ENCODE results near the gene LRRK2.
"Not testable (repeated sequence)": the region's sequence is repeated elsewhere in the genome, so short reads cannot be mapped to it uniquely, and the experiment has no call there.

Gene LRRK2

DNA sequence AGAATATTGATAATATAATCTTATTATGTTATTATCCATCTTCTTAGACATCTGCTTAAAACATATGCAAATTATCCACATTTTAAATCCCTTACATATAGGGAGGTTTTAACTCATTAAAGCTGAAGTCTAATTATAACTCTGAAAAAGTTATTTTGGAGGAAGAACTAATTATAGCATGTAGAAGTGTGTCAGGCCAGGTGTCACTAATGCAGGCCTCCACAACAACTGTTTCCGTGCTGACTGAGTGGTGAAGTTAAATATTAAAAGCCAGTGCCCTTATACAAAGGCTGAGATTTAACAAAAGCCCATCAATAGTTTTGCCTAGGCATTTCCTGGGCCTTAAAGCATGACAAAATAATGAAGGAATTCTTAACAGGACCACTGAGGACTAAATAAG lies 157.4 kb downstream of the LRRK2 start:
- Histone ChIP-seq H3K27ac (ENCODE audit: low read depth, low read length) (no peak overlapping the region), H3K36me3 (ENCODE audit: insufficient read depth, low read length) (no peaks in the 10 kb centered on the region), H3K9me3 (ENCODE audit: low read length) (no peaks in the 10 kb centered on the region), H3K9ac (ENCODE audit: low read length) (no peak overlapping the region), H3K4me1 (ENCODE audit: insufficient read depth, low read length) (no peaks in the 10 kb centered on the region), H3K4me3 (ENCODE audit: low read depth in 1 of 2, low read length in 2 of 2) (no peak overlapping the region), H3K27me3 (ENCODE audit: control insufficient read depth in 1 of 2, insufficient read depth in 2 of 2, low read length in 2 of 2) (no peaks in the 10 kb centered on the region)

DNA sequence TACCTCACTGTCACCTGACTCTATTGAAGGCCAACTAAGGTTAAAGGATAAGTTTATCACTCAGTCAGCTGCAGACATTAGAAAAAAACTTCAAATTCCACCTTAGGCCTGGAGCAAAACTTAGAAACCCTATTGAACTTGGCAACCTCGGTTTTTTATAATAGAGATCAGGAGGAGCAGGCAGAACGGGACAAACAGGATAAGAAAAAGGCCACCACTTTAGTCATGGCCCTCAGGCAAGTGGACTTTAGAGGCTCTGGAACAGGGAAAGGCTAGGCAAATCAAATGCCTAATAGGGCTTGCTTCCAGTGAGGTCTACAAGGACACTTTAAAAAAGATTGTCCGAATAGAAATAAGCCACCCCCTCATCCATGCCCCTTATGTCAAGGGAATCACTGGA lies 162.5 kb downstream of the LRRK2 start:
- not testable (repeated sequence) for H3K4me1 ChIP-seq (ENCODE audit: insufficient read depth, low read length); H3K4me3 ChIP-seq (ENCODE audit: low read depth in 1 of 2, low read length in 2 of 2); H3K36me3 ChIP-seq (ENCODE audit: insufficient read depth, low read length); H3K9ac ChIP-seq (ENCODE audit: low read length); H3K27me3 ChIP-seq (ENCODE audit: control insufficient read depth in 1 of 2, insufficient read depth in 2 of 2, low read length in 2 of 2); H3K9me3 ChIP-seq (ENCODE audit: low read length); H3K27ac ChIP-seq (ENCODE audit: low read depth, low read length)

DNA sequence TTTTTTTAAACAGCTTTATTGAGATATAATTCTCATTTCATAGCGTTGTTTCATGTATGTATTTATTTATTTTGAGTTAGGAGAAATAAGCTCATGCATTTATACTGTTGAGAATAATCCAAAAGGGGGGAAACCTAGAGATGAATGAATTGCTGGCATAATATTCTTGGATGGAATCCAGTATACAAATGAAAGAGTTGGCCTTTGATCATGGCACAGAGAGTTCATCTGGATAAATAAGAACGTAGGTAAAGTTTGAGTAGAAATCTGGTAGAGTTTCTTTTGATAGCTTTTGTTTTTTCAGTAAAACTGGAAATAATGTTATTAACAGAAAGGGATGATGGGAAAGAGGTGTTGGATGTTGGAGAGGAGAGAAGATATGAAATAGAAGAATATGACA lies 166.2 kb downstream of the LRRK2 start:
- no peaks in the 10 kb centered on the region for H3K4me1 ChIP-seq (ENCODE audit: insufficient read depth, low read length)
- no peaks in the 10 kb centered on the region for H3K9me3 ChIP-seq (ENCODE audit: low read length)
- H3K27me3 ChIP-seq (ENCODE audit: control insufficient read depth in 1 of 2, insufficient read depth in 2 of 2, low read length in 2 of 2), result no peaks in the 10 kb centered on the region
- H3K36me3 ChIP-seq (ENCODE audit: insufficient read depth, low read length), result no peaks in the 10 kb centered on the region
- no peak overlapping the region for H3K9ac ChIP-seq (ENCODE audit: low read length)
- no peak overlapping the region for H3K4me3 ChIP-seq (ENCODE audit: low read depth in 1 of 2, low read length in 2 of 2)
- H3K27ac ChIP-seq (ENCODE audit: low read depth, low read length), result no peak overlapping the region

DNA sequence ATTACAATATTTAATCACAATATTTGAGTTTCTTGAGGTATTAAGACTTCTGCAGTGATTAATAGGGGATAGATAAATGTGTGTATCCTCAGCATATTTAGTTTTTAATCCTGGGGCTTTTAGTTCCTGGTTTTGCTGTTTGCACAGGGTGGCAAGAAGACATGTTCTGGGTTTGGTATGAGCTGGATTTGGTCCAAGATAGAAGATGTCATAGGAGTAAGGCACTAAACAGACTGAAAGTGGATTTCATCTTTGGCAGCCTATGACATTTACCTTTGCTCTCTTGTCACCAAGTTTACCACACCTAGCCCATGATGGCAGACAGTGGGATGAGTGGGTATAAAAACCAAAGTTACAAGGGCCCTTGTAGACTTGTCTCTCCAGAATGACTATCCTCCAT lies 168.2 kb downstream of the LRRK2 start:
- Histone ChIP-seq H3K9ac (ENCODE audit: low read length) (no peak overlapping the region), H3K36me3 (ENCODE audit: insufficient read depth, low read length) (no peaks in the 10 kb centered on the region), H3K9me3 (ENCODE audit: low read length) (no peaks in the 10 kb centered on the region), H3K27me3 (ENCODE audit: control insufficient read depth in 1 of 2, insufficient read depth in 2 of 2, low read length in 2 of 2) (no peaks in the 10 kb centered on the region), H3K4me3 (ENCODE audit: low read depth in 1 of 2, low read length in 2 of 2) (no peak overlapping the region), H3K27ac (ENCODE audit: low read depth, low read length) (no peak overlapping the region), H3K4me1 (ENCODE audit: insufficient read depth, low read length) (no peaks in the 10 kb centered on the region)

DNA sequence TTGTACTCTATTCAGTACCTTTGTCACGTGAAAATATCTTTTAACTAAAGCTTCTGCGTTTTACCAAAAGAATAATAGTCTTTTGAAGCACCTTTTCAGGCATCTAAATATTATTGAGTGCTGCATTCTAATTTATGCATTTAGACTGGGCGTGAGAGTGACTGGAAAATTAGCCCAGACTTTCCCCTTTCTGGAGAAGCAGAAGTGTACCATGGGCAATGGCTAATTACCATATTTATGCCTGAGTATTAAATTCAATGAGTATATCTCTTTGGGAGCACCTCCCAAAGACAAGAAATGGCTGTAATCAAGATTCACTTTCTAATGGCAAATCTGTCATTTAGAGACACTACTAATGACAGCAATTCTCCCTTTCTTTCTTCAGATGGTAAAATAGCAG lies 174.9 kb downstream of the LRRK2 start:
- Histone ChIP-seq H3K9ac (ENCODE audit: low read length) (no peak overlapping the region), H3K4me3 (ENCODE audit: low read depth in 1 of 2, low read length in 2 of 2) (no peak overlapping the region), H3K36me3 (ENCODE audit: insufficient read depth, low read length) (no peaks in the 10 kb centered on the region), H3K27ac (ENCODE audit: low read depth, low read length) (no peak overlapping the region), H3K9me3 (ENCODE audit: low read length) (no peaks in the 10 kb centered on the region), H3K27me3 (ENCODE audit: control insufficient read depth in 1 of 2, insufficient read depth in 2 of 2, low read length in 2 of 2) (no peaks in the 10 kb centered on the region), H3K4me1 (ENCODE audit: insufficient read depth, low read length) (no peaks in the 10 kb centered on the region)

DNA sequence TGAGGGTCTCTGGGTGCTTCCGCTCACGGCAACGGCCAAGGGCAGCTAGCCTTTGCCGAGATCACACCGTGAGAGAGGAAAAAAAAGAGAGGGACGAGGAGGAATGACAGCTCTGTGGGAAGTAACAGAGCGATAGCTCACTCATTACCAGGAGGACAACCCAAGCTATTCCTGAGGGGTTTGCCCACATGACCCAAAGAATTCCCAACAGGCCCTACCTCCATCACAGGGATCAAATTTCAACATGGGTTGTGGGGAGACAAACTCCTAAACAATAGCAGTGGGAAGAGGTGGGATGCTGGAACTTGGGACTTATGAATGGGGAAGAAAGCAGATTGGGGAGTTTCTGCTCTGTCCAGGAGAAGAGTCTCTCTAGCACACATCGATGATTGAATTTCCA lies 180.6 kb downstream of the LRRK2 start:
- no peak overlapping the region for H3K27ac ChIP-seq (ENCODE audit: low read depth, low read length)
- no peak overlapping the region for H3K4me3 ChIP-seq (ENCODE audit: low read depth in 1 of 2, low read length in 2 of 2)
- no peak overlapping the region for H3K9ac ChIP-seq (ENCODE audit: low read length)
- no peaks in the 10 kb centered on the region for H3K27me3 ChIP-seq (ENCODE audit: control insufficient read depth in 1 of 2, insufficient read depth in 2 of 2, low read length in 2 of 2)
- no peaks in the 10 kb centered on the region for H3K36me3 ChIP-seq (ENCODE audit: insufficient read depth, low read length)
- H3K9me3 ChIP-seq (ENCODE audit: low read length), result no peaks in the 10 kb centered on the region
- no peaks in the 10 kb centered on the region for H3K4me1 ChIP-seq (ENCODE audit: insufficient read depth, low read length)

All from muscle layer of colon (tissue), 2 donors.